ENCODE results near the gene PTPN2.

The PTPN2 gene

GRCh38 chr18:12750076-12750714, 133.8 kb downstream of the PTPN2 start:
- no peak for DNase-seq

GRCh38 chr18:12749121-12749520, 134.9 kb downstream of the PTPN2 start:
- no peak for DNase-seq

- no peak for DNase-seq
These were observed 135.4 kb downstream of the PTPN2 start for GRCh38 chr18:12748671-12749070.

GRCh38 chr18:12747530-12748315, 136.3 kb downstream of the PTPN2 start:
- no peak for DNase-seq

- DNase-seq = no peak
These were observed 138.8 kb downstream of the PTPN2 start for GRCh38 chr18:12745095-12745795.

- no peak for DNase-seq
These were observed 139.9 kb downstream of the PTPN2 start for GRCh38 chr18:12744103-12744502.

GRCh38 chr18:12742453-12742852, 141.6 kb downstream of the PTPN2 start:
- no peak for DNase-seq
